IPS-15b (cell line): ENCODE measurements around the gene ARL8A.
A peak's percentile ranks its signal among the peaks of the same experiment; 100 is the strongest.
"Not testable (repeated sequence)": the region's sequence is repeated elsewhere in the genome, so short reads cannot be mapped to it uniquely, and the experiment has no call there.

ENCODE experiments used
- H3K27me3 ChIP-seq: one replicate; pipeline ENCODE4 v1.6.1; 2013; ENCODE audit warnings: low read length; ENCODE audit not compliant: control insufficient read depth, insufficient read depth
- H3K36me3 ChIP-seq: one replicate; pipeline ENCODE4 v1.6.1; 2013; ENCODE audit warnings: low read length; ENCODE audit not compliant: control insufficient read depth, insufficient read depth
- H3K4me1 ChIP-seq: one replicate; pipeline ENCODE4 v1.6.1; 2013; ENCODE audit warnings: mild to moderate bottlenecking, low read length; ENCODE audit not compliant: control insufficient read depth, insufficient read depth
- H3K4me3 ChIP-seq: one replicate; pipeline ENCODE4 v1.5.1; 2013; ENCODE audit warnings: low read depth, low read length
- H3K9ac ChIP-seq: one replicate; pipeline ENCODE4 v1.6.1; 2013; ENCODE audit warnings: low read depth, mild to moderate bottlenecking, low read length
- H3K9me3 ChIP-seq: one replicate; pipeline ENCODE4 v1.6.1; 2013; ENCODE audit warnings: mild to moderate bottlenecking, low read length; ENCODE audit not compliant: control insufficient read depth, insufficient read depth

Gene ARL8A

GRCh38 chr1:202144402-202145067 is at the start of gene ARL8A:
Gene ARL8A, minus strand, starts transcription at chr1:202144737. Its CDS starts 165 bp downstream, at chr1:202144572.
- Histone ChIP-seq H3K9ac (peak within 1 kb of the TSS; percentile 92), H3K36me3 (no peaks in the 10 kb centered on the region), H3K4me3 (peak within 1 kb of the TSS; percentile 69), H3K27me3 (peaks cover 8% of the 10 kb centered on the region), H3K9me3 (no peaks in the 10 kb centered on the region), H3K4me1 (peaks cover 12% of the 10 kb centered on the region)

GRCh38 chr1:202194328-202194648 is 49.8 kb upstream of the ARL8A start:
- peak overlapping the region; percentile 49 for H3K4me3 ChIP-seq
- no peaks in the 10 kb centered on the region for H3K36me3 ChIP-seq
- H3K4me1 ChIP-seq = peaks cover 6% of the 10 kb centered on the region
- H3K9ac ChIP-seq = no peak overlapping the region
- H3K27me3 ChIP-seq = peaks cover 34% of the 10 kb centered on the region
- no peaks in the 10 kb centered on the region for H3K9me3 ChIP-seq

GRCh38 chr1:202193614-202194327 is 49.2 kb upstream of the ARL8A start, which contains the start of gene LGR6:
Gene LGR6, plus strand, starts transcription at chr1:202193799. Its CDS starts 191 bp downstream, at chr1:202193990.
- peaks cover 34% of the 10 kb centered on the region for H3K27me3 ChIP-seq
- peak within 1 kb of the TSS; percentile 49 for H3K4me3 ChIP-seq
- no peak within 1 kb of the TSS for H3K9ac ChIP-seq
- H3K9me3 ChIP-seq = no peaks in the 10 kb centered on the region
- peaks cover 6% of the 10 kb centered on the region for H3K4me1 ChIP-seq
- no peaks in the 10 kb centered on the region for H3K36me3 ChIP-seq

- no peaks in the 10 kb centered on the region for H3K9me3 ChIP-seq
- H3K27me3 ChIP-seq = peaks cover 34% of the 10 kb centered on the region
- no peaks in the 10 kb centered on the region for H3K36me3 ChIP-seq
- peaks cover 6% of the 10 kb centered on the region for H3K4me1 ChIP-seq
- H3K9ac ChIP-seq = no peak overlapping the region
- H3K4me3 ChIP-seq = peak overlapping the region; percentile 49
Measured at GRCh38 chr1:202192770-202193613, 48.5 kb upstream of the ARL8A start.

- not testable (repeated sequence) for H3K9me3 ChIP-seq, H3K36me3 ChIP-seq, H3K4me1 ChIP-seq, H3K4me3 ChIP-seq, H3K9ac ChIP-seq
- H3K27me3 ChIP-seq = peaks cover 30% of the 10 kb centered on the region
Measured at GRCh38 chr1:202191391-202191790, 46.9 kb upstream of the ARL8A start.

GRCh38 chr1:202189918-202190715 is 45.6 kb upstream of the ARL8A start:
- no peak overlapping the region for H3K4me3 ChIP-seq
- H3K27me3 ChIP-seq = peaks cover 20% of the 10 kb centered on the region
- H3K9me3 ChIP-seq = no peaks in the 10 kb centered on the region
- H3K36me3 ChIP-seq = no peaks in the 10 kb centered on the region
- H3K9ac ChIP-seq = no peak overlapping the region
- peaks cover 7% of the 10 kb centered on the region for H3K4me1 ChIP-seq

GRCh38 chr1:202189001-202189790 is 44.7 kb upstream of the ARL8A start:
- H3K9ac ChIP-seq = no peak overlapping the region
- H3K4me3 ChIP-seq = no peak overlapping the region
- peaks cover 12% of the 10 kb centered on the region for H3K27me3 ChIP-seq
- no peaks in the 10 kb centered on the region for H3K9me3 ChIP-seq
- H3K4me1 ChIP-seq = peaks cover 12% of the 10 kb centered on the region
- H3K36me3 ChIP-seq = no peaks in the 10 kb centered on the region

GRCh38 chr1:202187697-202188407 is 43.3 kb upstream of the ARL8A start:
- no peaks in the 10 kb centered on the region for H3K36me3 ChIP-seq
- no peaks in the 10 kb centered on the region for H3K9me3 ChIP-seq
- H3K4me1 ChIP-seq = peaks cover 6% of the 10 kb centered on the region
- no peak overlapping the region for H3K9ac ChIP-seq
- peaks cover under 1% of the 10 kb centered on the region for H3K27me3 ChIP-seq
- no peak overlapping the region for H3K4me3 ChIP-seq

- Histone ChIP-seq H3K9ac (no peak overlapping the region), H3K36me3 (no peaks in the 10 kb centered on the region), H3K27me3 (no peaks in the 10 kb centered on the region), H3K4me1 (peaks cover 6% of the 10 kb centered on the region), H3K9me3 (no peaks in the 10 kb centered on the region), H3K4me3 (no peak overlapping the region)
Measured at GRCh38 chr1:202187041-202187671, 42.6 kb upstream of the ARL8A start.

- H3K4me3 ChIP-seq = no peak overlapping the region
- H3K4me1 ChIP-seq = peaks cover 6% of the 10 kb centered on the region
Measured at GRCh38 chr1:202186327-202186726, 41.8 kb upstream of the ARL8A start.

More at GRCh38 chr1:202186327-202186726, 41.8 kb upstream of the ARL8A start:
- H3K9ac ChIP-seq = no peak overlapping the region
- H3K36me3 ChIP-seq = no peaks in the 10 kb centered on the region
- no peaks in the 10 kb centered on the region for H3K27me3 ChIP-seq
- H3K9me3 ChIP-seq = no peaks in the 10 kb centered on the region
